HEK293 (cell line): ENCODE measurements around the gene PRKCA.

Experiments
- CTCF ChIA-PET: fragments of 350-600 bp; formaldehyde crosslinking; extraction: SDS; loops from one replicate; lab custom pipeline; 2021; ENCODE audit warnings: antibody characterized with exemption; lab: Yijun Ruan, JAX
- POLR2A ChIA-PET: fragments of 300-600 bp; formaldehyde crosslinking; extraction: SDS; loops from one replicate; lab custom pipeline; 2020; ENCODE audit warnings: antibody characterized with exemption, inconsistent platforms; lab: Yijun Ruan, JAX
- H3K27ac ChIP-seq: fragments of 200-500 bp; sonication (Bioruptor generic); 2 replicates; pipeline ENCODE4 v1.5.1; 2014; ENCODE audit warnings: low read depth, low read length, control low read depth, inconsistent platforms; ENCODE audit errors: extremely low read depth
- H3K36me3 ChIP-seq, 2 experiments: fragments of 200-500 bp in 1 of 2; sonication (Bioruptor generic) in 1 of 2; 1 replicate in 1 of 2; 2 replicates in 1 of 2; pipeline ENCODE4 v1.5.1; 2014 to 2017; ENCODE audit warnings: inconsistent platforms in 2 of 2, low read length in 2 of 2; ENCODE audit not compliant: control insufficient read depth in 2 of 2, insufficient read depth in 1 of 2
- H3K4me1 ChIP-seq: fragments of 200-500 bp; sonication (Bioruptor generic); 2 replicates; pipeline ENCODE4 v1.5.1; 2014; ENCODE audit warnings: mild to moderate bottlenecking, low read length, inconsistent platforms; ENCODE audit not compliant: control insufficient read depth, insufficient read depth
- H3K4me3 ChIP-seq: 2 replicates; pipeline ENCODE4 v1.5.1; 2011; ENCODE audit warnings: low read depth, mild to moderate bottlenecking, control low read depth, low read length, moderate library complexity
- H3K9me3 ChIP-seq: fragments of 200-500 bp; sonication (Bioruptor generic); 2 replicates; pipeline ENCODE4 v1.5.1; 2014; ENCODE audit warnings: low read depth, low read length, inconsistent platforms; ENCODE audit not compliant: control insufficient read depth, insufficient read depth
- KLF1 ChIP-seq: fragments of 450-650 bp; formaldehyde crosslinking; IDR thresholded peaks from 2 replicates; pipeline ENCODE4 v1.5.1; 2016; ENCODE audit warnings: missing biosample characterization, missing genetic modification characterization
- PRDM6 ChIP-seq: fragments of 450-650 bp; formaldehyde crosslinking; IDR thresholded peaks from 2 replicates; pipeline ENCODE4 v1.5.1; 2017; ENCODE audit warnings: missing biosample characterization, missing genetic modification characterization
- ZBTB1 ChIP-seq: fragments of 450-650 bp; formaldehyde crosslinking; IDR thresholded peaks from 2 replicates; pipeline ENCODE4 v1.5.1; 2016; ENCODE audit warnings: missing biosample characterization, missing genetic modification characterization
- ZNF138 ChIP-seq: fragments of 450-650 bp; formaldehyde crosslinking; IDR thresholded peaks from 2 replicates; pipeline ENCODE4 v1.5.1; 2016; ENCODE audit warnings: missing biosample characterization, missing genetic modification characterization, borderline replicate concordance
- ZNF148 ChIP-seq: fragments of 450-650 bp; formaldehyde crosslinking; IDR thresholded peaks from 2 replicates; pipeline ENCODE4 v1.5.0; 2017; ENCODE audit warnings: missing biosample characterization, missing genetic modification characterization, borderline replicate concordance
- ZNF157 ChIP-seq: fragments of 450-650 bp; formaldehyde crosslinking; IDR thresholded peaks from 2 replicates; pipeline ENCODE4 v1.5.1; 2016; ENCODE audit warnings: missing biosample characterization, missing genetic modification characterization
- ZNF324 ChIP-seq: fragments of 450-650 bp; formaldehyde crosslinking; IDR thresholded peaks from 2 replicates; pipeline ENCODE4 v1.5.1; 2016; ENCODE audit warnings: missing biosample characterization, missing genetic modification characterization
- ZNF701 ChIP-seq: fragments of 450-650 bp; formaldehyde crosslinking; IDR thresholded peaks from 2 replicates; pipeline ENCODE4 v1.5.1; 2016; ENCODE audit warnings: missing biosample characterization, missing genetic modification characterization
- TF ChIP-seq, protein P1 (sequence below): fragments of 450-650 bp; formaldehyde crosslinking; IDR thresholded peaks from 2 replicates; pipeline ENCODE4 v1.5.1; 2016; ENCODE audit warnings: missing biosample characterization, missing genetic modification characterization
- TF ChIP-seq, protein P2 (sequence below): fragments of 450-650 bp; formaldehyde crosslinking; IDR thresholded peaks from 2 replicates; pipeline ENCODE4 v1.5.1; 2017; ENCODE audit warnings: missing biosample characterization, missing genetic modification characterization
- TF ChIP-seq, protein P3 (sequence below): fragments of 450-650 bp; formaldehyde crosslinking; IDR thresholded peaks from 2 replicates; pipeline ENCODE4 v1.5.1; 2016; ENCODE audit warnings: missing biosample characterization, missing genetic modification characterization
- TF ChIP-seq, protein P4 (sequence below): IDR thresholded peaks from 2 replicates; pipeline ENCODE4 v1.6.1; 2011; ENCODE audit warnings: mild to moderate bottlenecking, low read depth, low read length, borderline replicate concordance
- TF ChIP-seq, protein P5 (sequence below): fragments of 450-650 bp; formaldehyde crosslinking; IDR thresholded peaks from 2 replicates; pipeline ENCODE4 v1.5.1; 2016; ENCODE audit warnings: missing biosample characterization, missing genetic modification characterization
- TF ChIP-seq, protein P6 (sequence below): fragments of 450-650 bp; formaldehyde crosslinking; IDR thresholded peaks from 2 replicates; pipeline ENCODE4 v1.5.1; 2017; ENCODE audit warnings: missing biosample characterization, missing genetic modification characterization

PRKCA gene

GRCh38 chr17:66379996-66380395, 77.6 kb downstream of the PRKCA start:
- Histone ChIP-seq H3K36me3 (no peaks in the 10 kb centered on the region), H3K9me3 (no peaks in the 10 kb centered on the region), H3K4me1 (peaks cover 13% of the 10 kb centered on the region), H3K27ac (no peak overlapping the region), H3K4me3 (no peak overlapping the region)
- POLR2A ChIA-PET = no interaction called here
- CTCF ChIA-PET = no interaction called here
- TF ChIP-seq ZBTB1 (no peak), ZNF148 (tag by site-specific recombination) (no peak), ZNF324 (tag by site-specific recombination) (no peak), ZNF701 (no peak), KLF1 (tag by site-specific recombination) (no peak), ZNF157 (no peak), PRDM6 (tag by site-specific recombination) (no peak), ZNF138 (tag by site-specific recombination) (no peak)
- TF ChIP-seq, protein P1, sequence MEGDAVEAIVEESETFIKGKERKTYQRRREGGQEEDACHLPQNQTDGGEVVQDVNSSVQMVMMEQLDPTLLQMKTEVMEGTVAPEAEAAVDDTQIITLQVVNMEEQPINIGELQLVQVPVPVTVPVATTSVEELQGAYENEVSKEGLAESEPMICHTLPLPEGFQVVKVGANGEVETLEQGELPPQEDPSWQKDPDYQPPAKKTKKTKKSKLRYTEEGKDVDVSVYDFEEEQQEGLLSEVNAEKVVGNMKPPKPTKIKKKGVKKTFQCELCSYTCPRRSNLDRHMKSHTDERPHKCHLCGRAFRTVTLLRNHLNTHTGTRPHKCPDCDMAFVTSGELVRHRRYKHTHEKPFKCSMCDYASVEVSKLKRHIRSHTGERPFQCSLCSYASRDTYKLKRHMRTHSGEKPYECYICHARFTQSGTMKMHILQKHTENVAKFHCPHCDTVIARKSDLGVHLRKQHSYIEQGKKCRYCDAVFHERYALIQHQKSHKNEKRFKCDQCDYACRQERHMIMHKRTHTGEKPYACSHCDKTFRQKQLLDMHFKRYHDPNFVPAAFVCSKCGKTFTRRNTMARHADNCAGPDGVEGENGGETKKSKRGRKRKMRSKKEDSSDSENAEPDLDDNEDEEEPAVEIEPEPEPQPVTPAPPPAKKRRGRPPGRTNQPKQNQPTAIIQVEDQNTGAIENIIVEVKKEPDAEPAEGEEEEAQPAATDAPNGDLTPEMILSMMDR (tag by site-specific recombination) = no peak
- TF ChIP-seq, protein P2, sequence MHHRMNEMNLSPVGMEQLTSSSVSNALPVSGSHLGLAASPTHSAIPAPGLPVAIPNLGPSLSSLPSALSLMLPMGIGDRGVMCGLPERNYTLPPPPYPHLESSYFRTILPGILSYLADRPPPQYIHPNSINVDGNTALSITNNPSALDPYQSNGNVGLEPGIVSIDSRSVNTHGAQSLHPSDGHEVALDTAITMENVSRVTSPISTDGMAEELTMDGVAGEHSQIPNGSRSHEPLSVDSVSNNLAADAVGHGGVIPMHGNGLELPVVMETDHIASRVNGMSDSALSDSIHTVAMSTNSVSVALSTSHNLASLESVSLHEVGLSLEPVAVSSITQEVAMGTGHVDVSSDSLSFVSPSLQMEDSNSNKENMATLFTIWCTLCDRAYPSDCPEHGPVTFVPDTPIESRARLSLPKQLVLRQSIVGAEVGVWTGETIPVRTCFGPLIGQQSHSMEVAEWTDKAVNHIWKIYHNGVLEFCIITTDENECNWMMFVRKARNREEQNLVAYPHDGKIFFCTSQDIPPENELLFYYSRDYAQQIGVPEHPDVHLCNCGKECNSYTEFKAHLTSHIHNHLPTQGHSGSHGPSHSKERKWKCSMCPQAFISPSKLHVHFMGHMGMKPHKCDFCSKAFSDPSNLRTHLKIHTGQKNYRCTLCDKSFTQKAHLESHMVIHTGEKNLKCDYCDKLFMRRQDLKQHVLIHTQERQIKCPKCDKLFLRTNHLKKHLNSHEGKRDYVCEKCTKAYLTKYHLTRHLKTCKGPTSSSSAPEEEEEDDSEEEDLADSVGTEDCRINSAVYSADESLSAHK (tag by site-specific recombination) = no peak
- TF ChIP-seq, protein P3, sequence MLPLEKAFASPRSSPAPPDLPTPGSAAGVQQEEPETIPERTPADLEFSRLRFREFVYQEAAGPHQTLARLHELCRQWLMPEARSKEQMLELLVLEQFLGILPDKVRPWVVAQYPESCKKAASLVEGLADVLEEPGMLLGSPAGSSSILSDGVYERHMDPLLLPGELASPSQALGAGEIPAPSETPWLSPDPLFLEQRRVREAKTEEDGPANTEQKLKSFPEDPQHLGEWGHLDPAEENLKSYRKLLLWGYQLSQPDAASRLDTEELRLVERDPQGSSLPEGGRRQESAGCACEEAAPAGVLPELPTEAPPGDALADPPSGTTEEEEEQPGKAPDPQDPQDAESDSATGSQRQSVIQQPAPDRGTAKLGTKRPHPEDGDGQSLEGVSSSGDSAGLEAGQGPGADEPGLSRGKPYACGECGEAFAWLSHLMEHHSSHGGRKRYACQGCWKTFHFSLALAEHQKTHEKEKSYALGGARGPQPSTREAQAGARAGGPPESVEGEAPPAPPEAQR (tag by site-specific recombination) = no peak
- TF ChIP-seq, protein P4, sequence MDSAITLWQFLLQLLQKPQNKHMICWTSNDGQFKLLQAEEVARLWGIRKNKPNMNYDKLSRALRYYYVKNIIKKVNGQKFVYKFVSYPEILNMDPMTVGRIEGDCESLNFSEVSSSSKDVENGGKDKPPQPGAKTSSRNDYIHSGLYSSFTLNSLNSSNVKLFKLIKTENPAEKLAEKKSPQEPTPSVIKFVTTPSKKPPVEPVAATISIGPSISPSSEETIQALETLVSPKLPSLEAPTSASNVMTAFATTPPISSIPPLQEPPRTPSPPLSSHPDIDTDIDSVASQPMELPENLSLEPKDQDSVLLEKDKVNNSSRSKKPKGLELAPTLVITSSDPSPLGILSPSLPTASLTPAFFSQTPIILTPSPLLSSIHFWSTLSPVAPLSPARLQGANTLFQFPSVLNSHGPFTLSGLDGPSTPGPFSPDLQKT = no peak
- TF ChIP-seq, protein P5, sequence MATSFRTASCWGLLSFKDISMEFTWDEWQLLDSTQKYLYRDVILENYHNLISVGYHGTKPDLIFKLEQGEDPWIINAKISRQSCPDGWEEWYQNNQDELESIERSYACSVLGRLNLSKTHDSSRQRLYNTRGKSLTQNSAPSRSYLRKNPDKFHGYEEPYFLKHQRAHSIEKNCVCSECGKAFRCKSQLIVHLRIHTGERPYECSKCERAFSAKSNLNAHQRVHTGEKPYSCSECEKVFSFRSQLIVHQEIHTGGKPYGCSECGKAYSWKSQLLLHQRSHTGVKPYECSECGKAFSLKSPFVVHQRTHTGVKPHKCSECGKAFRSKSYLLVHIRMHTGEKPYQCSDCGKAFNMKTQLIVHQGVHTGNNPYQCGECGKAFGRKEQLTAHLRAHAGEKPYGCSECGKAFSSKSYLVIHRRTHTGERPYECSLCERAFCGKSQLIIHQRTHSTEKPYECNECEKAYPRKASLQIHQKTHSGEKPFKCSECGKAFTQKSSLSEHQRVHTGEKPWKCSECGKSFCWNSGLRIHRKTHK (tag by site-specific recombination) = no peak
- TF ChIP-seq, protein P6, sequence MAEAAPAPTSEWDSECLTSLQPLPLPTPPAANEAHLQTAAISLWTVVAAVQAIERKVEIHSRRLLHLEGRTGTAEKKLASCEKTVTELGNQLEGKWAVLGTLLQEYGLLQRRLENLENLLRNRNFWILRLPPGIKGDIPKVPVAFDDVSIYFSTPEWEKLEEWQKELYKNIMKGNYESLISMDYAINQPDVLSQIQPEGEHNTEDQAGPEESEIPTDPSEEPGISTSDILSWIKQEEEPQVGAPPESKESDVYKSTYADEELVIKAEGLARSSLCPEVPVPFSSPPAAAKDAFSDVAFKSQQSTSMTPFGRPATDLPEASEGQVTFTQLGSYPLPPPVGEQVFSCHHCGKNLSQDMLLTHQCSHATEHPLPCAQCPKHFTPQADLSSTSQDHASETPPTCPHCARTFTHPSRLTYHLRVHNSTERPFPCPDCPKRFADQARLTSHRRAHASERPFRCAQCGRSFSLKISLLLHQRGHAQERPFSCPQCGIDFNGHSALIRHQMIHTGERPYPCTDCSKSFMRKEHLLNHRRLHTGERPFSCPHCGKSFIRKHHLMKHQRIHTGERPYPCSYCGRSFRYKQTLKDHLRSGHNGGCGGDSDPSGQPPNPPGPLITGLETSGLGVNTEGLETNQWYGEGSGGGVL = no peak
